ENCODE results near the gene LMX1A. TPM values are rescaled to one million over a fixed set of nuclear protein-coding genes. Genes with fewer than 3 reads are reported as not detected.
A peak's percentile ranks its signal among the peaks of the same experiment; 100 is the strongest.

LMX1A gene
- polyA plus RNA-seq, 3 donors, result not detected

GRCh38 chr1:165371588-165372225 lies 15.2 kb upstream of the LMX1A start:
- Mint-ChIP-seq H3K9me3 (peaks cover 0 to 15% (median 4%) of the 10 kb centered on the region in 7 donors), H3K4me3 (peak overlapping the region in 1 of 2 donors; percentile 69), H3K36me3 (peaks cover 0 to 6% of the 10 kb centered on the region in 2 donors), H3K4me1 (peaks cover 32% of the 10 kb centered on the region), H3K27me3 (ENCODE audit: low read depth in 3 of 3) (peaks cover 68 to 95% (median 92%) of the 10 kb centered on the region in 3 donors), H3K27ac (peak overlapping the region in 1 of 7 donors; percentile 45)
- no peaks in the 10 kb centered on the region for H3K36me3 ChIP-seq (replicated peaks in 1 of 2; ENCODE audit: control insufficient read depth in 1 of 2, insufficient read depth in 2 of 2, low read length in 2 of 2)
- DNase-seq, result no peak
- no peak for TF ChIP-seq CTCF (IDR thresholded peaks at IDR 0.05)
- no peaks in the 10 kb centered on the region for H3K9me3 ChIP-seq (replicated peaks in 1 of 2; ENCODE audit: control insufficient read depth in 1 of 2, insufficient read depth in 1 of 2, low read length in 2 of 2)
- peaks cover 53 to 92% of the 10 kb centered on the region in 2 donors for H3K27me3 ChIP-seq (ENCODE audit: control insufficient read depth in 2 of 2, insufficient read depth in 2 of 2, low read length in 2 of 2)
- WGBS (ENCODE audit: insufficient coverage), result 0% methylated on average over 1 of the region's 5 CpGs
- no peak overlapping the region for H3K9ac ChIP-seq (ENCODE audit: insufficient read depth, low read length, poor library complexity, severe bottlenecking)
- H2AFZ ChIP-seq (ENCODE audit: insufficient read depth, low read depth, low read length, poor library complexity, severe bottlenecking), result no peak overlapping the region
- H4K20me1 ChIP-seq (ENCODE audit: insufficient read depth, low read length), result no peaks in the 10 kb centered on the region
- H3K27ac ChIP-seq (ENCODE audit: low read depth in 1 of 2, low read length in 2 of 2), result no peak overlapping the region
- no peak overlapping the region for H3K4me2 ChIP-seq (replicated peaks; ENCODE audit: extremely low read depth, low read length, poor library complexity, severe bottlenecking)
- H3K4me1 ChIP-seq (ENCODE audit: control insufficient read depth in 1 of 2, insufficient read depth in 2 of 2, low read length in 2 of 2), result peaks cover 21 to 22% of the 10 kb centered on the region in 2 donors
- no peak overlapping the region for H3K4me3 ChIP-seq (replicated peaks in 1 of 3; ENCODE audit: low read depth in 2 of 3, low read length in 3 of 3)
- intact Hi-C loops (cut with micrococcal nuclease), result no loop called here
- no peaks in the 10 kb centered on the region for H3K79me2 ChIP-seq (ENCODE audit: insufficient read depth, low read length)

- no peak overlapping the region for H2AFZ ChIP-seq (ENCODE audit: insufficient read depth, low read depth, low read length, poor library complexity, severe bottlenecking)
- H3K4me2 ChIP-seq (replicated peaks; ENCODE audit: extremely low read depth, low read length, poor library complexity, severe bottlenecking), result no peak overlapping the region
- 5% methylated on average over 5 of the region's 9 CpGs for WGBS (ENCODE audit: insufficient coverage)
- DNase-seq, result peak; percentile 15 to 47 (median 30)
- Mint-ChIP-seq H3K9me3 (peaks cover 0 to 13% (median 0%) of the 10 kb centered on the region in 7 donors), H3K4me1 (peaks cover 21% of the 10 kb centered on the region), H3K36me3 (no peaks in the 10 kb centered on the region), H3K27ac (no peak overlapping the region), H3K27me3 (ENCODE audit: low read depth in 3 of 3) (peaks cover 58 to 94% (median 84%) of the 10 kb centered on the region in 3 donors), H3K4me3 (peak overlapping the region in 1 of 2 donors; percentile 57)
- no peak overlapping the region for H3K27ac ChIP-seq (ENCODE audit: low read depth in 1 of 2, low read length in 2 of 2)
- H3K4me1 ChIP-seq (ENCODE audit: control insufficient read depth in 1 of 2, insufficient read depth in 2 of 2, low read length in 2 of 2), result peaks cover 9 to 11% of the 10 kb centered on the region in 2 donors
- peak; percentile 95 for TF ChIP-seq CTCF (IDR thresholded peaks at IDR 0.05)
- no peak overlapping the region for H3K9ac ChIP-seq (ENCODE audit: insufficient read depth, low read length, poor library complexity, severe bottlenecking)
- no peaks in the 10 kb centered on the region for H3K36me3 ChIP-seq (replicated peaks in 1 of 2; ENCODE audit: control insufficient read depth in 1 of 2, insufficient read depth in 2 of 2, low read length in 2 of 2)
- H3K27me3 ChIP-seq (ENCODE audit: control insufficient read depth in 2 of 2, insufficient read depth in 2 of 2, low read length in 2 of 2), result peaks cover 43 to 84% of the 10 kb centered on the region in 2 donors
- intact Hi-C loops (cut with micrococcal nuclease), result no loop called here
- H3K9me3 ChIP-seq (replicated peaks in 1 of 2; ENCODE audit: control insufficient read depth in 1 of 2, insufficient read depth in 1 of 2, low read length in 2 of 2), result no peaks in the 10 kb centered on the region
- H4K20me1 ChIP-seq (ENCODE audit: insufficient read depth, low read length), result no peaks in the 10 kb centered on the region
- H3K4me3 ChIP-seq (replicated peaks in 1 of 3; ENCODE audit: low read depth in 2 of 3, low read length in 3 of 3), result no peak overlapping the region
- H3K79me2 ChIP-seq (ENCODE audit: insufficient read depth, low read length), result no peaks in the 10 kb centered on the region
These were observed 12.8 kb upstream of the LMX1A start for GRCh38 chr1:165369255-165369848.
